ENCODE measurements around the gene PILRA.
A peak's percentile ranks its signal among the peaks of the same experiment; 100 is the strongest.
"Not testable (repeated sequence)": the region's sequence is repeated elsewhere in the genome, so short reads cannot be mapped to it uniquely, and the experiment has no call there.

The PILRA gene

GRCh38 chr7:100373261-100373831 is at the start of gene PILRA:
TSS of gene PILRA (plus strand) at chr7:100373487. CDS start at chr7:100373657, 170 bp downstream.
- Histone ChIP-seq H3K4me3 (ENCODE audit: low read length in 2 of 2) (no peak within 1 kb of the TSS), H3K4me1 (ENCODE audit: control insufficient read depth in 2 of 2, insufficient read depth in 2 of 2, low read length in 2 of 2) (peaks cover 0 to under 1% of the 10 kb centered on the region in 2 donors), H3K9me3 (ENCODE audit: control insufficient read depth in 2 of 2, low read length in 2 of 2) (no peaks in the 10 kb centered on the region), H3K9ac (ENCODE audit: low read depth in 1 of 2, low read length in 2 of 2) (peak within 1 kb of the TSS; percentile 10 to 47), H3K27ac (ENCODE audit: low read depth in 2 of 2, low read length in 2 of 2) (peak within 1 kb of the TSS; percentile 42 to 56), H3K27me3 (ENCODE audit: control insufficient read depth in 2 of 2, insufficient read depth in 2 of 2, low read length in 2 of 2) (no peaks in the 10 kb centered on the region), H3K36me3 (ENCODE audit: control insufficient read depth in 2 of 2, insufficient read depth in 2 of 2, low read length in 2 of 2) (peaks cover 0 to 2% of the 10 kb centered on the region in 2 donors)

- not testable (repeated sequence) for H3K36me3 ChIP-seq (ENCODE audit: control insufficient read depth in 2 of 2, insufficient read depth in 2 of 2, low read length in 2 of 2)
Observed at GRCh38 chr7:100324194-100324593, 49.1 kb upstream of the PILRA start.

GRCh38 chr7:100325671-100326070 is 47.6 kb upstream of the PILRA start:
- H3K9ac ChIP-seq (ENCODE audit: low read depth in 1 of 2, low read length in 2 of 2); H3K27me3 ChIP-seq (ENCODE audit: control insufficient read depth in 2 of 2, insufficient read depth in 2 of 2, low read length in 2 of 2); H3K4me3 ChIP-seq (ENCODE audit: low read length in 2 of 2); H3K4me1 ChIP-seq (ENCODE audit: control insufficient read depth in 2 of 2, insufficient read depth in 2 of 2, low read length in 2 of 2); H3K36me3 ChIP-seq (ENCODE audit: control insufficient read depth in 2 of 2, insufficient read depth in 2 of 2, low read length in 2 of 2); H3K27ac ChIP-seq (ENCODE audit: low read depth in 2 of 2, low read length in 2 of 2); H3K9me3 ChIP-seq (ENCODE audit: control insufficient read depth in 2 of 2, low read length in 2 of 2): not testable (repeated sequence)

More at GRCh38 chr7:100324194-100324593, 49.1 kb upstream of the PILRA start:
- H3K27ac ChIP-seq (ENCODE audit: low read depth in 2 of 2, low read length in 2 of 2); H3K9ac ChIP-seq (ENCODE audit: low read depth in 1 of 2, low read length in 2 of 2); H3K9me3 ChIP-seq (ENCODE audit: control insufficient read depth in 2 of 2, low read length in 2 of 2); H3K4me3 ChIP-seq (ENCODE audit: low read length in 2 of 2); H3K27me3 ChIP-seq (ENCODE audit: control insufficient read depth in 2 of 2, insufficient read depth in 2 of 2, low read length in 2 of 2); H3K4me1 ChIP-seq (ENCODE audit: control insufficient read depth in 2 of 2, insufficient read depth in 2 of 2, low read length in 2 of 2): not testable (repeated sequence)

GRCh38 chr7:100326914-100327313 is 46.4 kb upstream of the PILRA start:
- not testable (repeated sequence) for H3K4me3 ChIP-seq (ENCODE audit: low read length in 2 of 2); H3K9me3 ChIP-seq (ENCODE audit: control insufficient read depth in 2 of 2, low read length in 2 of 2); H3K27me3 ChIP-seq (ENCODE audit: control insufficient read depth in 2 of 2, insufficient read depth in 2 of 2, low read length in 2 of 2); H3K36me3 ChIP-seq (ENCODE audit: control insufficient read depth in 2 of 2, insufficient read depth in 2 of 2, low read length in 2 of 2); H3K9ac ChIP-seq (ENCODE audit: low read depth in 1 of 2, low read length in 2 of 2); H3K27ac ChIP-seq (ENCODE audit: low read depth in 2 of 2, low read length in 2 of 2); H3K4me1 ChIP-seq (ENCODE audit: control insufficient read depth in 2 of 2, insufficient read depth in 2 of 2, low read length in 2 of 2)

GRCh38 chr7:100335566-100336466 is 37.5 kb upstream of the PILRA start:
- Histone ChIP-seq H3K9ac (ENCODE audit: low read depth in 1 of 2, low read length in 2 of 2) (peak overlapping the region; percentile 72 to 85), H3K4me3 (ENCODE audit: low read length in 2 of 2) (peak overlapping the region; percentile 78 to 95), H3K27ac (ENCODE audit: low read depth in 2 of 2, low read length in 2 of 2) (peak overlapping the region; percentile 94 to 98)
- not testable (repeated sequence) for H3K36me3 ChIP-seq (ENCODE audit: control insufficient read depth in 2 of 2, insufficient read depth in 2 of 2, low read length in 2 of 2); H3K27me3 ChIP-seq (ENCODE audit: control insufficient read depth in 2 of 2, insufficient read depth in 2 of 2, low read length in 2 of 2); H3K9me3 ChIP-seq (ENCODE audit: control insufficient read depth in 2 of 2, low read length in 2 of 2); H3K4me1 ChIP-seq (ENCODE audit: control insufficient read depth in 2 of 2, insufficient read depth in 2 of 2, low read length in 2 of 2)

- not testable (repeated sequence) for H3K27ac ChIP-seq (ENCODE audit: low read depth in 2 of 2, low read length in 2 of 2); H3K9me3 ChIP-seq (ENCODE audit: control insufficient read depth in 2 of 2, low read length in 2 of 2); H3K4me3 ChIP-seq (ENCODE audit: low read length in 2 of 2); H3K4me1 ChIP-seq (ENCODE audit: control insufficient read depth in 2 of 2, insufficient read depth in 2 of 2, low read length in 2 of 2); H3K9ac ChIP-seq (ENCODE audit: low read depth in 1 of 2, low read length in 2 of 2); H3K27me3 ChIP-seq (ENCODE audit: control insufficient read depth in 2 of 2, insufficient read depth in 2 of 2, low read length in 2 of 2)
- H3K36me3 ChIP-seq (ENCODE audit: control insufficient read depth in 2 of 2, insufficient read depth in 2 of 2, low read length in 2 of 2) = peaks cover 9 to 12% of the 10 kb centered on the region in 2 donors
Observed at GRCh38 chr7:100338083-100338696, 35.1 kb upstream of the PILRA start.

- H3K27me3 ChIP-seq (ENCODE audit: control insufficient read depth in 2 of 2, insufficient read depth in 2 of 2, low read length in 2 of 2); H3K9ac ChIP-seq (ENCODE audit: low read depth in 1 of 2, low read length in 2 of 2); H3K4me3 ChIP-seq (ENCODE audit: low read length in 2 of 2); H3K9me3 ChIP-seq (ENCODE audit: control insufficient read depth in 2 of 2, low read length in 2 of 2); H3K4me1 ChIP-seq (ENCODE audit: control insufficient read depth in 2 of 2, insufficient read depth in 2 of 2, low read length in 2 of 2): not testable (repeated sequence)
- H3K27ac ChIP-seq (ENCODE audit: low read depth in 2 of 2, low read length in 2 of 2) = peak overlapping the region in 1 of 2 donors; percentile 65
- H3K36me3 ChIP-seq (ENCODE audit: control insufficient read depth in 2 of 2, insufficient read depth in 2 of 2, low read length in 2 of 2) = peaks cover 10 to 16% of the 10 kb centered on the region in 2 donors
Observed at GRCh38 chr7:100341286-100341685, 32.0 kb upstream of the PILRA start.

GRCh38 chr7:100342765-100343164 is 30.5 kb upstream of the PILRA start:
- Histone ChIP-seq H3K27ac (ENCODE audit: low read depth in 2 of 2, low read length in 2 of 2) (no peak overlapping the region), H3K27me3 (ENCODE audit: control insufficient read depth in 2 of 2, insufficient read depth in 2 of 2, low read length in 2 of 2) (no peaks in the 10 kb centered on the region), H3K9me3 (ENCODE audit: control insufficient read depth in 2 of 2, low read length in 2 of 2) (no peaks in the 10 kb centered on the region), H3K36me3 (ENCODE audit: control insufficient read depth in 2 of 2, insufficient read depth in 2 of 2, low read length in 2 of 2) (peaks cover 24 to 31% of the 10 kb centered on the region in 2 donors), H3K9ac (ENCODE audit: low read depth in 1 of 2, low read length in 2 of 2) (no peak overlapping the region), H3K4me1 (ENCODE audit: control insufficient read depth in 2 of 2, insufficient read depth in 2 of 2, low read length in 2 of 2) (peaks cover 4% of the 10 kb centered on the region in 2 donors), H3K4me3 (ENCODE audit: low read length in 2 of 2) (no peak overlapping the region)

GRCh38 chr7:100344124-100344559 is 29.1 kb upstream of the PILRA start:
- not testable (repeated sequence) for H3K9me3 ChIP-seq (ENCODE audit: control insufficient read depth in 2 of 2, low read length in 2 of 2); H3K4me3 ChIP-seq (ENCODE audit: low read length in 2 of 2); H3K4me1 ChIP-seq (ENCODE audit: control insufficient read depth in 2 of 2, insufficient read depth in 2 of 2, low read length in 2 of 2); H3K9ac ChIP-seq (ENCODE audit: low read depth in 1 of 2, low read length in 2 of 2); H3K27me3 ChIP-seq (ENCODE audit: control insufficient read depth in 2 of 2, insufficient read depth in 2 of 2, low read length in 2 of 2)
- Histone ChIP-seq H3K36me3 (ENCODE audit: control insufficient read depth in 2 of 2, insufficient read depth in 2 of 2, low read length in 2 of 2) (peaks cover 32 to 34% of the 10 kb centered on the region in 2 donors), H3K27ac (ENCODE audit: low read depth in 2 of 2, low read length in 2 of 2) (peak overlapping the region in 1 of 2 donors; percentile 78)
